AG09309 (cell line): ENCODE data around the gene MCM5.

Source experiments
- DNase-seq: peaks from one replicate; pipeline ENCODE4 v3.0.0-alpha.2; 2010; ENCODE audit warnings: low read depth
- H3K4me3 ChIP-seq: 2 replicates; pipeline ENCODE4 v1.5.1; 2011; ENCODE audit warnings: mild to moderate bottlenecking, low read depth, low read length, moderate library complexity; ENCODE audit not compliant: control insufficient read depth
- CTCF ChIP-seq: IDR thresholded peaks from 2 replicates; pipeline ENCODE4 v1.5.1; 2011; ENCODE audit warnings: mild to moderate bottlenecking, low read depth, low read length, inconsistent platforms; ENCODE audit not compliant: insufficient read depth, control insufficient read depth; ENCODE audit errors: missing control alignments

The MCM5 gene

GRCh38 chr22:35442471-35442870 lies 42.5 kb downstream of the MCM5 start:
- no peak for TF ChIP-seq CTCF
- no peak overlapping the region for H3K4me3 ChIP-seq
- no peak for DNase-seq

- no peak overlapping the region for H3K4me3 ChIP-seq
- no peak for TF ChIP-seq CTCF
- no peak for DNase-seq
These were observed 43.4 kb downstream of the MCM5 start for GRCh38 chr22:35443338-35443737.

- TF ChIP-seq CTCF, result no peak
- DNase-seq, result no peak
- H3K4me3 ChIP-seq, result no peak overlapping the region
These were observed 44.1 kb downstream of the MCM5 start for GRCh38 chr22:35443790-35444684.

GRCh38 chr22:35444685-35445399 lies 44.9 kb downstream of the MCM5 start:
- DNase-seq, result no peak
- TF ChIP-seq CTCF, result no peak
- H3K4me3 ChIP-seq, result no peak overlapping the region

GRCh38 chr22:35445933-35446332 lies 46.0 kb downstream of the MCM5 start:
- no peak overlapping the region for H3K4me3 ChIP-seq
- TF ChIP-seq CTCF, result no peak
- no peak for DNase-seq

- H3K4me3 ChIP-seq, result no peak overlapping the region
- peak; percentile 52 for DNase-seq
- TF ChIP-seq CTCF, result no peak
These were observed 46.4 kb downstream of the MCM5 start for GRCh38 chr22:35446365-35446764.
